GM19395 (cell line): ENCODE results near the gene LRRC17.
"Not testable (repeated sequence)": the region's sequence is repeated elsewhere in the genome, so short reads cannot be mapped to it uniquely, and the experiment has no call there.

Experiments used
- ATAC-seq: cut with Tn5 transposase; IDR thresholded peaks from one replicate; pipeline ENCODE4 v1.9.1; 2021; ENCODE audit warnings: mild to moderate bottlenecking, moderate library complexity; ENCODE audit not compliant: unreplicated experiment

The LRRC17 gene

GRCh38 chr7:102897211-102897631 is 15.6 kb upstream of the LRRC17 start:
- ATAC-seq: no peak

- no peak for ATAC-seq
These were observed 14.8 kb upstream of the LRRC17 start for GRCh38 chr7:102897856-102898531.

GRCh38 chr7:102898532-102898859 is 14.3 kb upstream of the LRRC17 start:
- no peak for ATAC-seq

- ATAC-seq: not testable (repeated sequence)
These were observed 10.7 kb upstream of the LRRC17 start for GRCh38 chr7:102902052-102902451.

GRCh38 chr7:102903576-102903975 is 9.2 kb upstream of the LRRC17 start:
- not testable (repeated sequence) for ATAC-seq

GRCh38 chr7:102908676-102909075 is 4.1 kb upstream of the LRRC17 start:
- no peak for ATAC-seq

GRCh38 chr7:102913826-102914225 is 1.0 kb downstream of the LRRC17 start:
- ATAC-seq: no peak

GRCh38 chr7:102914585-102914984 is 1.8 kb downstream of the LRRC17 start:
- no peak for ATAC-seq

- ATAC-seq: no peak
These were observed 3.6 kb downstream of the LRRC17 start for GRCh38 chr7:102916426-102916825.

- no peak for ATAC-seq
These were observed 4.1 kb downstream of the LRRC17 start for GRCh38 chr7:102916881-102917280.

- no peak for ATAC-seq
These were observed 4.9 kb downstream of the LRRC17 start for GRCh38 chr7:102917436-102918353.

GRCh38 chr7:102918845-102919244 is 6.0 kb downstream of the LRRC17 start:
- no peak for ATAC-seq

- no peak for ATAC-seq
These were observed 13.4 kb downstream of the LRRC17 start for GRCh38 chr7:102925976-102926782.

GRCh38 chr7:102926783-102927140 is 14.0 kb downstream of the LRRC17 start:
- ATAC-seq: no peak

- ATAC-seq: no peak
These were observed 14.6 kb downstream of the LRRC17 start for GRCh38 chr7:102927312-102927933.

- no peak for ATAC-seq
These were observed 19.0 kb downstream of the LRRC17 start for GRCh38 chr7:102931757-102932156.

- no peak for ATAC-seq
These were observed 21.0 kb downstream of the LRRC17 start for GRCh38 chr7:102933763-102934162.

- ATAC-seq: no peak
These were observed 21.4 kb downstream of the LRRC17 start for GRCh38 chr7:102934239-102934638.

GRCh38 chr7:102934701-102935100 is 21.9 kb downstream of the LRRC17 start:
- ATAC-seq: no peak

- ATAC-seq: no peak
These were observed 22.8 kb downstream of the LRRC17 start for GRCh38 chr7:102935450-102936115.
